GM10266 (cell line): ENCODE data around the gene PRKG1.

Experiments used
- DNase-seq: peaks from one replicate; pipeline ENCODE4 v3.0.0; 2012; ENCODE audit errors: extremely low spot score
- CTCF ChIP-seq: IDR thresholded peaks from 2 replicates; pipeline ENCODE4 v1.5.1; 2012; ENCODE audit warnings: mild to moderate bottlenecking, low read depth; ENCODE audit not compliant: control insufficient read depth, insufficient read depth; ENCODE audit errors: missing control alignments

PRKG1 gene

GRCh38 chr10:51459476-51459875 is 385.2 kb downstream of the PRKG1 start:
- TF ChIP-seq CTCF: no peak
- no peak for DNase-seq

- DNase-seq: no peak
- no peak for TF ChIP-seq CTCF
These were observed 387.9 kb downstream of the PRKG1 start for GRCh38 chr10:51462076-51462779.

GRCh38 chr10:51468424-51468823 is 394.1 kb downstream of the PRKG1 start:
- TF ChIP-seq CTCF: no peak
- DNase-seq: no peak

GRCh38 chr10:51469686-51470085 is 395.4 kb downstream of the PRKG1 start:
- DNase-seq: no peak
- no peak for TF ChIP-seq CTCF

- no peak for TF ChIP-seq CTCF
- no peak for DNase-seq
These were observed 397.0 kb downstream of the PRKG1 start for GRCh38 chr10:51471271-51471670.

- DNase-seq: no peak
- TF ChIP-seq CTCF: no peak
These were observed 397.9 kb downstream of the PRKG1 start for GRCh38 chr10:51472154-51472553.

- DNase-seq: no peak
- TF ChIP-seq CTCF: no peak
These were observed 405.4 kb downstream of the PRKG1 start for GRCh38 chr10:51479711-51480110.
